ENCODE data around the gene ADAM17. TPM values are rescaled to one million over a fixed set of nuclear protein-coding genes. Genes with fewer than 3 reads are reported as not detected.
"Not testable (repeated sequence)": the region's sequence is repeated elsewhere in the genome, so short reads cannot be mapped to it uniquely, and the experiment has no call there.

ADAM17 gene
- total RNA-seq, 2 experiments from 2014 or later: 24.0 to 24.7 TPM

DNA sequence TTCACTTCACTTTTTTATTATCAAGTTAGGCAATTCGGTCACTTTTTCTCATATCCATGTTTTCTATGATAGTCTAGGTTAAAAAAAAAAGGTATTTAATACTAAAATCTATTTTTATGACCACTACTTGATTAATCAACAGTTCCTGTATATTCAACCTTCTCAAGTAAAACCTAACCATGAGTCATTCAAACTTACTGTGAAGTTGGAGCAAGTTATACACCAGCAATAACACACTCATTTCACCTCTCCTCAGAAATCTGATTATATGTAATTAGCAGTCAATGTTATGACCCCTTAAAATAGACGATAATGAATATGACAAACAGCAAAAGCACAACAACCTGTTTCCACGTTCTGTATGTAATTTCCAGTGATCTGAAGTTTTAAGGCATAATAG is 35.0 kb upstream of the ADAM17 start:
- CTCF ChIA-PET: interaction anchor here (1.1 to 4.1 kb wide), 5 partner anchors 11 to 209 kb away, joined by 3 to 17 read pairs (median 5); partner anchors contain the start of gene ADAM17
- no peak for DNase-seq
- no peaks in the 10 kb centered on the region for H3K27me3 Mint-ChIP-seq
- POLR2A ChIA-PET: interaction anchor here (0.9 to 1.6 kb wide), 6 partner anchors 27 to 168 kb away, joined by 3 to 5 read pairs (median 4); partner anchors contain the start of genes ADAM17, ITGB1BP1 and YWHAQ
- intact Hi-C loops (cut with micrococcal nuclease): no loop called here
- no peaks in the 10 kb centered on the region for H3K9me3 Mint-ChIP-seq
- peaks cover 56% of the 10 kb centered on the region for H3K4me1 Mint-ChIP-seq (ENCODE audit: low read depth)
- H3K27ac Mint-ChIP-seq: peak overlapping the region; percentile 57
- H3K36me3 Mint-ChIP-seq: peaks cover 48% of the 10 kb centered on the region
- H3K4me3 Mint-ChIP-seq: no peak overlapping the region

DNA sequence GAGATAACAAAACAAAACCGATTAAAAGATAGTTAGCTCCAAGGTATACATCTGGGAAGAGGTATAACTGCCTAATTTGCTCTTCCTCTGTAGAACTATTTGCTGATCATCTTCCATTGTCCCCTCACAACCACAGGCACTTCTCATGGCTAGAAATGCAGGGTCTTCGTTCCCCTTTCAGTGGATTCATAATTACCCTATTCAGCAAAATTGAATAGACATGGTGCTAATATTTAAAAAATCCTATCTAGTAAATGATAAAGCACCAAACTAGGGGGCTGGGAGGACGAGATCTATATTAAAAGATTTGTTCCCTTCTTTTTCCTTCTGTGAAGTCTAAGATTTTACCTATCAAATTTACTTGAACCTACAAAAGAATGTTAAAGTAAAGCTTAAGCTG is 30.8 kb upstream of the ADAM17 start:
- Mint-ChIP-seq H3K36me3 (peaks cover 60% of the 10 kb centered on the region), H3K4me3 (no peak overlapping the region), H3K9me3 (no peaks in the 10 kb centered on the region), H3K27me3 (no peaks in the 10 kb centered on the region), H3K27ac (no peak overlapping the region), H3K4me1 (ENCODE audit: low read depth) (peaks cover 26% of the 10 kb centered on the region)
- POLR2A ChIA-PET: no interaction called here
- DNase-seq: no peak
- CTCF ChIA-PET: interaction anchor here (0.6 to 4.1 kb wide), 3 partner anchors 10 to 134 kb away, joined by 3 to 17 read pairs (median 6); partner anchors contain the start of gene ADAM17
- intact Hi-C loops (cut with micrococcal nuclease): no loop called here

DNA sequence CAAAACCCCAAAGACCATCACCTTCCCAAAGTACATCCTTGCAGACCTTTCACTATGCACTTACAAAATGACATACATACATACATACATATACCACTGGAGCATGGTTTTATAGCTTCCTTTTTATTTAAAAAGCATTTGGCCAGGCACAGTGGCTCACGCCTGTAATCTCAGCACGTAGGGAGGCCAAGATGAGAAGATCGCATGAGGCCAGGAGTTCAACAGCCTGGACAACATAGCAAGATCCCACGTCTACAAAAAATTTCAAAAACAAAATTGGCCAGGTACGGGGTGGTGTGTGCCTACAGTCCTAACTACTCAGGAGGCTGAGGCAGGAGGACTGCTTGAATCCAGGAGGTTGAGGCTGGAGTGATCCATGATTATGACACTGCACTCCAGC is 29.9 kb upstream of the ADAM17 start:
- Mint-ChIP-seq H3K36me3 (peaks cover 56% of the 10 kb centered on the region), H3K27ac (no peak overlapping the region)
- POLR2A ChIA-PET: no interaction called here

DNA sequence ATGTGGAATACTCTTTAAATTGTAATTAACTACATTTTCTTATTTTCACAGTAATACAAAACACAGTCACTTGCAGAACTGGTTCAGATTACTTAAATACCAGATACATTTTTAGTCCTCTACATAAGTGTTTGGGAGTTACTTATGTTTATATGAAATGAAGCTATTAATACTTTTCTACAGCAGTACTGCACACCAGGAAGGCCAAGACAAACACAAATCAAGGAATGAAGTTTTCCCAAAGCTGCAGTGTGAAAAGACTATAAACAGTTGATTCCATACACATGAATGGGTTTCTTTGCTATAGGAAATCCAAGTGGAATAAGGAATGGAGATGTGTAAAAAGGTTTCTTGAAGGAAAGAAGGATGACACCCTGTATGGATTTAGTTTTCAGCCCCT is 29.3 kb upstream of the ADAM17 start:
- H3K9me3 Mint-ChIP-seq; H3K4me3 Mint-ChIP-seq; CTCF ChIA-PET; H3K27ac Mint-ChIP-seq; DNase-seq; POLR2A ChIA-PET; intact Hi-C loops (cut with micrococcal nuclease); H3K27me3 Mint-ChIP-seq: not testable (repeated sequence)
- H3K4me1 Mint-ChIP-seq (ENCODE audit: low read depth): peaks cover 11% of the 10 kb centered on the region
- H3K36me3 Mint-ChIP-seq: peaks cover 52% of the 10 kb centered on the region

More for the DNA sequence above, 29.9 kb upstream of the ADAM17 start:
- no peaks in the 10 kb centered on the region for H3K27me3 Mint-ChIP-seq
- H3K9me3 Mint-ChIP-seq: no peaks in the 10 kb centered on the region
- no peak overlapping the region for H3K4me3 Mint-ChIP-seq
- CTCF ChIA-PET: no interaction called here
- intact Hi-C loops (cut with micrococcal nuclease): no loop called here
- H3K4me1 Mint-ChIP-seq (ENCODE audit: low read depth): peaks cover 16% of the 10 kb centered on the region
- no peak for DNase-seq

DNA sequence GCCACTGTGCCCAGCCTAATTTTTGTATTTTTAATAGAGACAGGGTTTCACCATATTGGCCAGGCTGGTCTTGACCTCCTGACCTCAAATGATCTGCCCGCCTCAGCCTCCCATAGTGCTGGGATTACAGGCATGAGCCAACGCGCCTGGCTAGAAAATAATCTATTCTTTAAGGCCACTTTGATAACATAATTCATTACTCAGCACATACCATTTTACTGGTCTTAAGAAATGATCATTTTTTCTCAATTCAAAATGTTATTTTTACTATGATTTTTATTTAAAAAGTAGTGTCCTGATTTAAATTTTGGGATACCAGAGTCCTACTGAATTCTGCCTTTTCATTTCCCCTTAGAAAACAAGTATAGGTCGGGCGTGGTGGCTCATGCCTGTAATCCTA is 27.0 kb upstream of the ADAM17 start:
- no peak for DNase-seq
- no peak overlapping the region for H3K4me3 Mint-ChIP-seq
- H3K27ac Mint-ChIP-seq: no peak overlapping the region
- no peaks in the 10 kb centered on the region for H3K27me3 Mint-ChIP-seq
- H3K4me1 Mint-ChIP-seq (ENCODE audit: low read depth): peaks cover 6% of the 10 kb centered on the region
- POLR2A ChIA-PET: no interaction called here
- H3K9me3 Mint-ChIP-seq: no peaks in the 10 kb centered on the region
- intact Hi-C loops (cut with micrococcal nuclease): no loop called here
- H3K36me3 Mint-ChIP-seq: peaks cover 45% of the 10 kb centered on the region
- CTCF ChIA-PET: no interaction called here

DNA sequence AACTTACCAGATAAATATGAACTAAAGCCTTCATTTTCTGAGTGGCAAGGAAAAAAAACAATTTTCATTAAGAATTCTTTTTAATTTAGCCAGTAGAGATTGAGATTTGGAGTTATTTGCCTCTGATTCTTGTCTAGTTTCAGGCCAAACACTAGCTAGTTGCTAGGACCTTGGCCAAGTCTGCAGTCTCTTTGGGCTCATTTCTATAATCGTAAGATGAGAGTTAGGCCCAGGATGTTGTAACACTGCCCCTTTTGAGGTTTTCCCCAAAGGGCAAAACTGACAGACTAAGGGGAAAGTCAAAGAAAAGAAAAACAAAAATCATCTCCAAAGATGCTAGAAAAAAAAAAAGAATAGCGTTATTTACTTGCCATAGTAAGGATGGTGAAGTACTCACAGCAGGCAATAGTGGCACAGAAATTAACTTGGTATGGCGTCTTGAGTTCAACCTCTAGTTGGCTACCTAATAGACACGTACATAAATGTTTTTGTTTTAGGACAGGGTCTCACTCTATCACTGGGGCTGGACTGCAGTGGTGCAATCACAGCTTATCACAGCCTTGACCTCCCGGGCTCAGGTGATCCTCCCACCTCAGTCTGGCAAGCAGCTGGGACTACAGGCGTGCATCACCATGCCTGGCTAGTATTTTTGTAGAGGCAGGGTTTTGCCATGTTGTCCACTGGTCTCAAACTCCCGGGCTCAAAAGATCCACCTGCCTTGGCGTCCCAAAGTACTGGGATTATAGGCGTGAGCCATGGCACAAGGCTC is 23.0 kb upstream of the ADAM17 start:
- intact Hi-C loops (cut with micrococcal nuclease): no loop called here
- POLR2A ChIA-PET: no interaction called here
- H3K4me3 Mint-ChIP-seq: no peak overlapping the region
- peaks cover 11% of the 10 kb centered on the region for H3K36me3 Mint-ChIP-seq
- H3K4me1 Mint-ChIP-seq (ENCODE audit: low read depth): peaks cover 8% of the 10 kb centered on the region
- H3K27ac Mint-ChIP-seq: no peak overlapping the region
- no peak for DNase-seq
- no peaks in the 10 kb centered on the region for H3K9me3 Mint-ChIP-seq
- no peaks in the 10 kb centered on the region for H3K27me3 Mint-ChIP-seq
- CTCF ChIA-PET: interaction anchor here (2.3 kb wide), 1 partner anchor 12 kb away, joined by 7 read pairs; no protein-coding TSS in a partner anchor

DNA sequence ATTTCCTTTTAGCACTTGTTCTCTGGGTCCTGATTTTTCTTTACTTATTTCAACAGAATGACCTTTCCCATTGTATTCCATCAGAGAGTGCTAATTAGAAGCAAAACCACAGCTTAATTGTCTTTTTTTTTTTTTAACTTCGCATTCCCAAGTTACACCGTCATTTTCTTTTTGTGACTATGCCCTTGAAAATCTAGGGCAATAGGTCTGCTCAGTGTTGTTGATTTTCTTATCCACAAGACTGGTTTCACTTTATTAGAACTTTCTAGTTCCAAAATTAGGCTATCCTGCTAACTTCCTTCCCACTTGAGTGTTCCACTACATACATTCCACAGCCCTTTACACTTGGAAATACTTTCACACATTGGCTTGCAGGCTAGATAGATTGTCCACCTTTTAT is 18.7 kb upstream of the ADAM17 start:
- ChIA-PET POLR2A (no interaction called here), CTCF (interaction anchor here (0.6 kb wide), 1 partner anchor 44 kb away, joined by 3 read pairs; no protein-coding TSS in a partner anchor)
- no peak overlapping the region for H3K27ac Mint-ChIP-seq

DNA sequence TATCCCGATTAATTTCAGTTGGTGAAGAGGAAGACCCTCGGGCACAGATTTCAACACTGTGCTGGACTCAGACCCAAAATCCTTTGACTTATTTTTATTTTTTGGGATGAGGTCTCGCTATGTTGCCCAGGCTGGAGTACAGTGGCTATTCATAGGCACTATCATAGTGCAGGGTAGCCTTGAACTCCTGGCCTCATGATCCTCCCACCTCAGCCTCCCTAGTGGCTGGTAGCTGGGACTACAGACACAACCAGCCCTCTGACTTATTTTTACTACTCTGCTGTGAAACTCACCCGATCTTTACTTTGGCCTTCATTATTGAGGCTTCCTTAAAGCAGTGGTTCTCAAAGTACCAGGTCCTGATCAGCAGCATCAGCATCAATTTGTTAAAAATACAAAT is 18.2 kb upstream of the ADAM17 start:
- H3K4me3 Mint-ChIP-seq: no peak overlapping the region
- H3K27me3 Mint-ChIP-seq: no peaks in the 10 kb centered on the region
- intact Hi-C loops (cut with micrococcal nuclease): no loop called here
- DNase-seq: no peak
- peaks cover 2% of the 10 kb centered on the region for H3K36me3 Mint-ChIP-seq
- H3K9me3 Mint-ChIP-seq: no peaks in the 10 kb centered on the region
- ChIA-PET CTCF (interaction anchor here (0.6 kb wide), 1 partner anchor 44 kb away, joined by 3 read pairs; no protein-coding TSS in a partner anchor), POLR2A (no interaction called here)
- H3K4me1 Mint-ChIP-seq (ENCODE audit: low read depth): peaks cover 17% of the 10 kb centered on the region
- H3K27ac Mint-ChIP-seq: no peak overlapping the region

More for the DNA sequence above, 18.7 kb upstream of the ADAM17 start:
- Mint-ChIP-seq H3K4me1 (ENCODE audit: low read depth) (peaks cover 17% of the 10 kb centered on the region), H3K27me3 (no peaks in the 10 kb centered on the region), H3K4me3 (no peak overlapping the region), H3K36me3 (peaks cover 2% of the 10 kb centered on the region), H3K9me3 (no peaks in the 10 kb centered on the region)
- no peak for DNase-seq
- intact Hi-C loops (cut with micrococcal nuclease): no loop called here

DNA sequence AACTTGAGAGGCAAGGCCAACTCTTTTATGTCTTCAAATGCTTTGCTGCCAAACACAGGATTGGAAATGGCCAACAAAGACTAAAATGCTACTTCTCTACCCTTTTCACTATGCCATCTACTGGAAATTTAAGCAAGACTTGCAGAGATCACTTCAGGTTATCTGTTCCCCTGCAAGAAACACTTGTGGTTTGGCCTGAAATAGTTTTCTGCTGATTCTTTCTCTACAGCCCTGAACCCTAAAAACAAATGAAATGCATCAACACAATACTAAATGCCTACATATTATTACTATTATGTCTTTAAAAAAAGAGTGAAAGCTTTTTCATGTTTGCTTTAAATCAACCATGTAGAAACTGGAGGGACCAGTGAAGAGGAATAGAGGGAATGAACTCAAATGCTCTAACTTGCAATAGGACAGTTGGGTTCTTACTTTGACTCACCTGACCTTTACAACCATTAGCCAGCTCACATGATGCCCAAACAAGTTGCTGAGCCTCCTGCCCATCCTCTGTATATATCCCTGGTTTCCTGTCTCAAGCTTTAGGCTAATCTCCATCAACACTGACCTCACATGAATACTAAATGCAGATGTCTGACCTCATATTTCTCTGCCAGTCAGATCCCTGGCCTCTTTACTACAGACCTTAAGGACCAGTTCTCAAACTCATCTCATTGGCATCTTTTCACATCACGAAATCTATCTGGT is 17.5 kb upstream of the ADAM17 start:
- Mint-ChIP-seq H3K36me3 (no peaks in the 10 kb centered on the region), H3K4me3 (no peak overlapping the region), H3K27me3 (no peaks in the 10 kb centered on the region), H3K27ac (no peak overlapping the region), H3K9me3 (no peaks in the 10 kb centered on the region), H3K4me1 (ENCODE audit: low read depth) (peaks cover 17% of the 10 kb centered on the region)
- CTCF ChIA-PET: interaction anchor here (0.8 kb wide), 1 partner anchor 14 kb away, joined by 3 read pairs; no protein-coding TSS in a partner anchor
- POLR2A ChIA-PET: no interaction called here
- DNase-seq: no peak
- intact Hi-C loops (cut with micrococcal nuclease): no loop called here

DNA sequence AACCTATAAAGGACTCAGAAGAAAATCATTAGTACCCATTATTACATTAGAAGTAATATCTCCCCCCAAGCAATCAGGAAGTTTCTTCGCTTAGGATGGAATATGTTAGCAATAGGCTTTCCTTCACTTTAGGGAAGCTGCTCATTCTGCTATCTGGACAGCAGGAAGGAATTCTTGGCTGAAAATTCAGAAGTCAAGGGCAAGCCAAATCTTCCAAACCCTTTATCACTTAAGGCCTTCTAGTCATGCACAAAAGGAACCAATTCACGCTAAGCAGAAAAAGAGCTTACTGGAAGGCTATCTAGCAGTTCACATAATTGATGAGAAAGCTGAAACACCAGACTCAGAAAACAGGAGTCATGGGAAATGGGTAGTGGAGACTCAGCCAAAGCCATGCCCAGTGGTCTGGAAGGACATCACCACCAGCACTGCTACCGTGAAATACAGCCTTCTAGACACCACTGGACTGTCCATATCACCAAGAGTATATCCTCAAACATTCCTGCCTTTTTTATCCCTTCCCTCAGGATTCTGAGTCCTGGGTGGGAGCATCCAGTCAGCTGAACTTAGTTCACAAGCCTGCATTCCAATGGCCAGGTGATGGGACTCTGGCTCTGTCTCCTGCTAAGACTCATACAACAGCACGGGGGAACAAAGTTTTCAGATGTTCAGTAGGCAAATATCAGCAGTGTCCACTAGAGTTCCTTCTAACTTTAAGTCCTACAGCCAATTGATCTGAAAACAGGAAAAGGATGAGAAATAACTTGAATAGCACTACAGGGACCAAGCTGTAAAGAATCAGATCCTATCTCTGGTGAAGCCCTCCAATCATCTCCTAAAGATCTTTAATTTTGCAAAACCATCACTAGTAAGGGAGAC is 14.8 kb upstream of the ADAM17 start:
- no peak overlapping the region for H3K4me3 Mint-ChIP-seq
- H3K9me3 Mint-ChIP-seq: no peaks in the 10 kb centered on the region
- ChIA-PET CTCF (interaction anchor here (1.0 to 1.2 kb wide), 2 partner anchors 15 to 30 kb away, joined by 3 to 5 read pairs; partner anchors contain the start of gene ADAM17), POLR2A (interaction anchor here (0.7 kb wide), 1 partner anchor 95 kb away, joined by 4 read pairs; no protein-coding TSS in a partner anchor)
- no peaks in the 10 kb centered on the region for H3K36me3 Mint-ChIP-seq
- peaks cover 17% of the 10 kb centered on the region for H3K4me1 Mint-ChIP-seq (ENCODE audit: low read depth)
- no peak overlapping the region for H3K27ac Mint-ChIP-seq
- DNase-seq: no peak
- intact Hi-C loops (cut with micrococcal nuclease): no loop called here
- H3K27me3 Mint-ChIP-seq: no peaks in the 10 kb centered on the region

DNA sequence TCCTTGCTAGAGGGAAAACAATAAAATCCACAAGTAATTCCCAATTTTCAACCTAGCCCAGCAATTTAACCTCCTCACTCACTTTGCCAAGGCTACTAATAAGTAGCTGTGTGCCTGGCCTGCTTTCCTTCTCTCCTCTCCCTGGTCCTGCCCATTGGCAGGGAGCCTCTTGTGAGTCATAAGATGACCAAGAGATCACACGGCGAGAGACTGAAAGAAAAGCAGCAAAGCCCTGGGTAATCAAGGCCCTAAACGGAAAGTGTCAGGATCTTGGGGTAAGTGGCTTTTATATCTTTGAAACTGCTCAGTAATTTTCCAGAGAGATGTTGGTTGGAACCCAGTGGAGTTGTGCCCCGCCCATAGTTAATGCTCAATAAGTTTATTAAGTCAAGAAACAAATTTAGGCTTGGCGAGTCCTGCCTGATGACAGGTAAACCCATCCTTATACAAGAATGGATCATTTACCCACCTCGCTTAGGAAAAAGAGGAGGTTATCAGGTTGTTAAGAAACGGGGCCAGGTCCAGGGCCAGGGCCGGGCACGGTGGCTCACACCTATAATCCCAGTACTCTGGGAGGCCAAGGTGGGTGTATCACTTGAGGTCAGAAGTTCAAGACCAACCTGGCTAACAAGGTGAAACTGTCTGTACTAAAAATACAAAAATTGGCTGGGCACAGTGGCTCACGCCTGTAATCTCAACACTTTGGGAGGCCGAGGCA is 10.0 kb upstream of the ADAM17 start:
- ChIA-PET POLR2A (interaction anchor here (1.5 kb wide), 1 partner anchor 10 kb away, joined by 3 read pairs; the partner anchor contains the start of gene ADAM17), CTCF (no interaction called here)
- Mint-ChIP-seq H3K4me1 (ENCODE audit: low read depth) (no peaks in the 10 kb centered on the region), H3K4me3 (no peak overlapping the region), H3K27me3 (no peaks in the 10 kb centered on the region), H3K9me3 (no peaks in the 10 kb centered on the region), H3K27ac (no peak overlapping the region), H3K36me3 (no peaks in the 10 kb centered on the region)
- intact Hi-C loops (cut with micrococcal nuclease): no loop called here
- no peak for DNase-seq

All from activated CD4-positive, alpha-beta memory T cell treated with anti-CD3 and anti-CD28 coated beads for 36 hours (primary cell).